Activated naive CD4-positive, alpha-beta T cell treated with anti-CD3 and anti-CD28 coated beads for 36 hours (primary cell): ENCODE results near the gene NDUFB3. TPM values are rescaled to one million over a fixed set of nuclear protein-coding genes. Genes with fewer than 3 reads are reported as not detected.
"Not testable (repeated sequence)": the region's sequence is repeated elsewhere in the genome, so short reads cannot be mapped to it uniquely, and the experiment has no call there.

ENCODE experiments used
- CTCF ChIA-PET: fragments of 350-600 bp; sonication (Branson Sonifier 250); formaldehyde crosslinking; loops from one replicate; lab custom pipeline; 2021; ENCODE audit warnings: antibody characterized with exemption; lab: Charles Lee
- DNase-seq: peaks from one replicate; pipeline ENCODE4 v3.0.0-alpha.2; 2020
- H3K27ac Mint-ChIP-seq: one replicate; pipeline ENCODE4 v1.8.0; 2021; ENCODE audit warnings: mild to moderate bottlenecking, mixed read lengths
- H3K27me3 Mint-ChIP-seq: one replicate; pipeline ENCODE4 v1.8.0; 2021; ENCODE audit warnings: low read depth, mixed read lengths
- H3K36me3 Mint-ChIP-seq: one replicate; pipeline ENCODE4 v1.8.0; 2021; ENCODE audit warnings: low read depth, mixed read lengths
- H3K4me1 Mint-ChIP-seq: one replicate; pipeline ENCODE4 v1.8.0; 2021; ENCODE audit warnings: low read depth, mixed read lengths
- H3K4me3 Mint-ChIP-seq: one replicate; pipeline ENCODE4 v1.8.0; 2021; ENCODE audit warnings: mild to moderate bottlenecking, moderate library complexity, mixed read lengths
- H3K9me3 Mint-ChIP-seq: one replicate; pipeline ENCODE4 v1.8.0; 2021; ENCODE audit warnings: mixed read lengths
- intact Hi-C: fragments of 100-400 bp; cut with micrococcal nuclease; formaldehyde crosslinking; loops from one replicate; pipeline ENCODE4 v1.15.1; 2023
- total RNA-seq, 2 experiments: library from RNA; stranded (reverse); gene quantifications; one replicate each; pipeline ENCODE4 v1.2.3, GENCODE V29; 2021

The NDUFB3 gene
- total RNA-seq, 2 experiments from 2014 or later, result 159 to 162 TPM

DNA sequence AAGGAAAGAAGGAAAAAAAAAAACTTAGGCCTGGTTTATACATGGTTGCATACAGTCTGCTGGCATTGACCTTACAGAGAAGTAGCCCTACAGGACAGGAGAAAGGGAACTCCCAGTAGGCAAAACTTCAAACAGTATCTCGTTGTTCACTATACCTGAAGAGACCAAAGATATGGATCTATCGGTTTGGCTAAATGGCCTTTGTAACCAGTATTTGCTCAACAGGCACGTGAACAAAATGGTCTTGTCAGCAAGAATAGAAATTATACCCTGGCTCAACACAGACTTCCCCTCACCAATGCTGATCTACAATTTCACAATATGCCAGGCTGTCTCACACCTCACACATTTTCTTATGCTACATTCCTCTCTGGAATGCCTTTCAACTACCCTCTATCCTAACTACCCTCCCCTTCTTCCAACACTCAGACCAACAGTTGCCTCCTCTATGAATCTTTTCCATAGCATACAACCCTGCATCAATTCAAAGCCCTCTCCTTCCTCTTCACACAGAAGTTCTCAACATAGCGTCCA, 14.0 kb upstream of the NDUFB3 start:
- no peak overlapping the region for H3K4me3 Mint-ChIP-seq
- no peaks in the 10 kb centered on the region for H3K27me3 Mint-ChIP-seq
- peaks cover 17% of the 10 kb centered on the region for H3K4me1 Mint-ChIP-seq
- no peaks in the 10 kb centered on the region for H3K9me3 Mint-ChIP-seq
- no peak overlapping the region for H3K27ac Mint-ChIP-seq
- intact Hi-C loops, result no loop called here
- no peak for DNase-seq
- CTCF ChIA-PET, result interaction anchor here (2.3 to 3.0 kb wide), 2 partner anchors 11 to 13 kb away, joined by 5 to 15 read pairs; no protein-coding TSS in a partner anchor
- H3K36me3 Mint-ChIP-seq, result peaks cover 5% of the 10 kb centered on the region

DNA sequence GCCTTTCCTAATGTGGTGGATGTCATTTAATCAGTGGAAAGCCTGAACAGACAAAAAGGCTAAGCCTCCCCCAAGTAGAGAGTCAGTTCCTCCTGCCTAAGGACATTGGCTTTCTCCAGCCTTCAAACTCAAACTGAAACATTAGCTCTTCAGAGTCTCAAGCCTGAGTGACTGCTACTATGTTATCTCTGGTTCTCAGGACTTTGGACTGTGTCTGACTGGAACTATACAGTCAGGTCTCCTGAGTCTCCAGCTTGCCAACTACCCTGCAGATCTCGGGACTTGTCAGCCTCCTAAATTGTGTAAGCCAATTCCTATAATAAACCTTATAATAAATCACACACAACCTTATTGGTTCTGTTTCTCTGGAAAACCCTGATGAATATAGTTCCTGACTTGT, 12.9 kb upstream of the NDUFB3 start:
- Mint-ChIP-seq H3K27ac (no peak overlapping the region), H3K4me3 (no peak overlapping the region), H3K9me3 (no peaks in the 10 kb centered on the region), H3K27me3 (no peaks in the 10 kb centered on the region), H3K4me1 (peaks cover 24% of the 10 kb centered on the region), H3K36me3 (peaks cover 5% of the 10 kb centered on the region)
- CTCF ChIA-PET, result interaction anchor here (0.6 to 1.2 kb wide), 3 partner anchors 9 to 80 kb away, joined by 3 to 4 read pairs (median 4); no protein-coding TSS in a partner anchor
- no peak for DNase-seq
- intact Hi-C loops, result no loop called here

DNA sequence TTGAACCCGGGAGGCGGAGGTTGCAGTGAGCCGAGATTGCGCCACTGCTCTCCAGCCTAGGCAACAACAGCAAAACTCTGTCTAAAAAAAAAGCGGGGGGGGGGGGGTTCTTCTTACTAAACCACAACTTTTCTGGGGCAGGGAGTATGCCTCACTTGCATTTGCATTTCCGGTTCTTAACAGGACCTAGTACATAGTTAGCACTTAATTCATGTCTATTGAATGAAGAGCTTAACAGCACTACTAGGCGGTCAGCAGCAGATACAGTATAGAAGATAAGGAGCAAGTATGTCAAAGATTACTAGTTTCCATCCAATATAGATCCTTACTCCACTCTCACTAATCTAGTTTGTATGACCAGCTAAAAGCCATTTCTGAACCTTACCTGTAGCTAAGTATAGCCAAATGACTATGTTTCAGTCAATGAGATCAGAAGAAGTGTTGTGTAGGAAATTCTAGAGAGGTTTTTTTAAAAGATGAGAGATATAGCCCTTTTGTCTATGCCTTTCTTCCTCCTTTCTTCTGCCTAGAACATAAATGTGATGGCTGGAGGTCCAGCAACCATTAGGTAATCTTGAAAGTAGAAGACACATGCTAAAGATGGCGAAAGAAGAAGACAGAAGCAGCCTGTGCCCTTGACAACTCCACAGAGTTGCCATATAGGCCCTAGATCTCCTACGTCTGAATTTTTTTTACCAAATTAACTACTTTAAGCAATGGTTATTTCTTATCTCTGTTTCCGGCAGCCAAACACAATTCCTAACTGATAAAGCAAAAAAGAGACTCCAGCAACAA, 11.6 kb upstream of the NDUFB3 start:
- peaks cover 30% of the 10 kb centered on the region for H3K4me1 Mint-ChIP-seq
- intact Hi-C loops, result no loop called here
- CTCF ChIA-PET, result interaction anchor here (0.7 to 1.2 kb wide), 3 partner anchors 12 to 200 kb away, joined by 3 read pairs; partner anchors contain the start of genes CASP8 and NDUFB3
- no peaks in the 10 kb centered on the region for H3K9me3 Mint-ChIP-seq
- no peaks in the 10 kb centered on the region for H3K27me3 Mint-ChIP-seq
- no peak for DNase-seq
- peaks cover 2% of the 10 kb centered on the region for H3K36me3 Mint-ChIP-seq
- no peak overlapping the region for H3K27ac Mint-ChIP-seq
- no peak overlapping the region for H3K4me3 Mint-ChIP-seq

DNA sequence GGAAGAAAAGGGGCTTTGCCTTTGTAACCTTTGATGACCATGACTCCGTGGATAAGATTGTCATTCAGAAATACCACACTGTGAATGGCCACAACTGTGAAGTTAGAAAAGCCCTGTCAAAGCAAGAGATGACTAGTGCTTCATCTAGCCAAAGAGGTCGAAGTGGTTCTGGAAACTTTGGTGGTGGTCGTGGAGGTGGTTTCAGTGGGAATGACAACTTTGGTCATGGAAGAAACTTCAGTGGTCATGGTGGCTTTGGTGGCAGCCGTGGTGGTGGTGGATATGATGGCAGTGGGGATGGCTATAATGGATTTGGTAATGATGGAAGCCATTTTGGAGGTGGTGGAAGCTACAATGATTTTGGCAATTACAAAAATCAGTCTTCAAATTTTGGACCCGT, 8.3 kb upstream of the NDUFB3 start:
- H3K27ac Mint-ChIP-seq, H3K4me3 Mint-ChIP-seq, CTCF ChIA-PET, H3K9me3 Mint-ChIP-seq, intact Hi-C loops, H3K27me3 Mint-ChIP-seq, H3K36me3 Mint-ChIP-seq: not testable (repeated sequence)
- DNase-seq, result peak; percentile 9
- peaks cover 40% of the 10 kb centered on the region for H3K4me1 Mint-ChIP-seq

DNA sequence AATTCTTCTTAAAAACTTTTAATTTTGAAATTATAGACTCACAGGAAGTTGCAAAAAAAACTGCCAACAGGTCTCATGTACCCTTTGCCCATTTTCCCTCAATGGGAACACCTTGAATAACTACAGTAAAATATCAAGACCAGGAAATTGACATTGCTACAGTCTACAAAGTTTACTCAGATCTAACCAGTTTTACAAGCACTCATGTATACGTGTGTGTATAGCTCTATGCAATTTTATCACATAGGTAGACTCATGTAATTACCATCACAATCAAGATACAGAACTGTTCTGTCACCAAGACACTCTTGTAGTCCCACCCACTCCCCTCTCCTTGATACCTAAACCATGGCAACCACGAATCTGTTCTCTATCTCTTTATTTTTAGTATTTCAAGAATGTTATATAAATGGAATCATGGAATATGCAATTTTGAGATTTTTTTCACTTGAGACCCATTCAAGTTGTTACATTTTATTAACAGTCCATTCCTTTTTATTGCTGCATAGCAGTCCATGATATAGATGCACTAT, 6.9 kb upstream of the NDUFB3 start:
- CTCF ChIA-PET, result interaction anchor here (0.6 to 6.3 kb wide), 4 partner anchors 100 to 1795 kb away, joined by 3 to 104 read pairs (median 4); no protein-coding TSS in a partner anchor
- H3K27me3 Mint-ChIP-seq, result no peaks in the 10 kb centered on the region
- H3K4me1 Mint-ChIP-seq, result peaks cover 46% of the 10 kb centered on the region
- intact Hi-C loops, result no loop called here
- H3K9me3 Mint-ChIP-seq, result no peaks in the 10 kb centered on the region
- no peak for DNase-seq
- no peak overlapping the region for H3K4me3 Mint-ChIP-seq
- peaks cover 2% of the 10 kb centered on the region for H3K36me3 Mint-ChIP-seq
- no peak overlapping the region for H3K27ac Mint-ChIP-seq

DNA sequence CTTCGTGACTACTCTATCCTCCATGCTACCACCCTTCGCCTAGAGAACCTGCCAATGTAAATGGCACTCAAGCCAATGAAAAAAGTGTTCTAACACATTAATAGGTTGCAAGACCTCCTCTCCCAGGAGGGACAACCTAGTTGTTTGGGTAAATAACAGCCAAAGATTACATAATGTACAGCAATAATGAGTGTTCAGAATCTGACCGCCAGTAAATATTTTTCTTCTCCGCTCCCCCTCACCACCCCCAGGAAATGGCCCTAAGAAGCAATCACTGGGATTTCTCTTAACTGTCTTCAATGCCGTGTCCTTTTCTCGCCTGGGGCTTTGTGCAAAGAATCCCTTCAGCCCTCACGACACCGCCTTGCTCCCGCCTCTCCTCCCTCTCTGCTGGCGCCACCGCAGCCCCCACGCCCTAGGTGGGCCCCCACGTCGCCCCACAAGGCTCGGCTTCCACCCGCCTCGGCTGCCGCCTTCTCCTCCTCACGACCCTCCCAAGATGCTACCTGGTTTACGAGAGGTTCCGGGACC, 788 bp upstream of the NDUFB3 start:
- Mint-ChIP-seq H3K36me3 (peaks cover 3% of the 10 kb centered on the region), H3K4me1 (peaks cover 53% of the 10 kb centered on the region), H3K27me3 (no peaks in the 10 kb centered on the region), H3K27ac (peak overlapping the region; percentile 92), H3K4me3 (peak overlapping the region; percentile 96), H3K9me3 (no peaks in the 10 kb centered on the region)
- intact Hi-C loops, result loop anchor here (1.0 to 5.0 kb wide), 8 partner anchors 45 to 381 kb away; partner anchors contain the start of genes BZW1, CFLAR, CLK1 and NIF3L1
- no peak for DNase-seq
- CTCF ChIA-PET, result interaction anchor here (0.7 to 6.3 kb wide), 12 partner anchors 19 to 166 kb away, joined by 3 to 104 read pairs (median 4); partner anchors contain the start of gene ORC2

DNA sequence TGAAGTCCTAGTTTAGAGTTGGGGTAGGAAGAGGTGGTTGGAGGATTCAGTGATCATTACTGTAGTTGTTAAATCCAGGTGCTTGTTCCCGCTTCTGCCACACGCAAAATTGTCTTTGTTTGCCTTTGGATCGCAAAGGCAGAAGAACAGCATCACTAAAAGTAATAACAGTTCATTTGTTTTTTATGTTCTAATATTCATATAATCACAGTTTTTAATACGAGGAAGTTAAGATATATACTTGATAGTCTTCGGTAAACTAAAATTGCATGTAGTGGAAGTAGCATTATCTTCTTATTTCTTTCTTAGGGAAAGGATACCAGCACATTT, 365 bp downstream of the NDUFB3 start:
- H3K4me1 Mint-ChIP-seq, result peaks cover 47% of the 10 kb centered on the region

DNA sequence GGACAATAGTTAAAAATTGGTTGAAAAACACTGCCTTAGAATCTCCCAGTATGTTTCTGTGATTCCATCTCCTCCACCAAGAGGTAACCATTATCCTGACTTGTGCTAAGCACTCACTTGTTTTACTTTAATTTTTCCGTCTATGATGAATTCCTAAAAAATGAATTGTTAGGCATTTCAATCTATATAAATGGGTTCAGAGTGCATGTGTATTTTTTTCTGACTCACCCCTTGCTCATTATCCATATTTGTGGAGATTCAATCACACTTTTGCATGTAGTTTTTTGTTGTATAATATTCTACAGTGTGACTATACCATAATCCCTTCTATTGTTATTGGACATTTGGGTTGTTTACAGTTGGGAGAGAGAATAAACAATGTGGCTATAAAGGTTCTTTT, 1.3 kb downstream of the NDUFB3 start:
- H3K36me3 Mint-ChIP-seq, result peaks cover 3% of the 10 kb centered on the region
- CTCF ChIA-PET, result interaction anchor here (0.7 kb wide), 1 partner anchor 167 kb away, joined by 3 read pairs; no protein-coding TSS in a partner anchor
- peak overlapping the region; percentile 41 for H3K4me3 Mint-ChIP-seq
- H3K27me3 Mint-ChIP-seq, result no peaks in the 10 kb centered on the region
- DNase-seq, result no peak
- H3K27ac Mint-ChIP-seq, result no peak overlapping the region
- H3K4me1 Mint-ChIP-seq, result peaks cover 44% of the 10 kb centered on the region
- intact Hi-C loops, result loop anchor here (5.0 kb wide), 1 partner anchor 379 kb away; the partner anchor contains the start of genes STRADB and TRAK2
- no peaks in the 10 kb centered on the region for H3K9me3 Mint-ChIP-seq

More for the DNA sequence above, 365 bp downstream of the NDUFB3 start:
- peaks cover 3% of the 10 kb centered on the region for H3K36me3 Mint-ChIP-seq
- peak overlapping the region; percentile 92 for H3K27ac Mint-ChIP-seq
- peak overlapping the region; percentile 96 for H3K4me3 Mint-ChIP-seq
- no peaks in the 10 kb centered on the region for H3K27me3 Mint-ChIP-seq
- intact Hi-C loops, result loop anchor here (5.0 kb wide), 1 partner anchor 380 kb away; the partner anchor contains the start of genes STRADB and TRAK2
- no peaks in the 10 kb centered on the region for H3K9me3 Mint-ChIP-seq
- no peak for DNase-seq
- CTCF ChIA-PET, result interaction anchor here (0.7 to 2.0 kb wide), 6 partner anchors 12 to 166 kb away, joined by 3 to 5 read pairs (median 3); no protein-coding TSS in a partner anchor

DNA sequence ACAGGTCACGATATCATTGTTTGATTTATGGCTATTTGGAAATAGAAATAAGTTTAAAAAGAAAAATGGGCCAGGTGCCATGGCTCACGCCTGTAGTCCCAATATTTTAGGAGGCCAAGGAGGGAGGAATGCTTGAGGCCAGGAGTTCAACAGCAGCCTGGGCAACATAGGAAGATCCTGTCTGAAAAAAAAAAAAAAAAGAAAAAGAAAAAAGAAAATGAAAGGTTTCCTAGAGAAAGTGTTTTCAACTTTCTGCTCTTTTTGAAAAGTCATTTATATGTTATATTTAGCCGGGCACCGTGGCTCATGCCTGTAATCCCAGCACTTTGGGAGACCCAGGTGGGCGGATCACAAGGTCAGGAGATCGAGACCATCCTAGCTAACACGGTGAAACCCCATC, 3.2 kb downstream of the NDUFB3 start:
- DNase-seq, result no peak
- H3K4me3 Mint-ChIP-seq, result no peak overlapping the region
- no peaks in the 10 kb centered on the region for H3K27me3 Mint-ChIP-seq
- H3K4me1 Mint-ChIP-seq, result peaks cover 33% of the 10 kb centered on the region
- H3K9me3 Mint-ChIP-seq, result no peaks in the 10 kb centered on the region
- H3K36me3 Mint-ChIP-seq, result peaks cover 8% of the 10 kb centered on the region
- CTCF ChIA-PET, result interaction anchor here (0.7 to 1.7 kb wide), 3 partner anchors 80 to 103 kb away, joined by 3 to 6 read pairs (median 3); no protein-coding TSS in a partner anchor
- intact Hi-C loops, result loop anchor here (5.0 kb wide), 1 partner anchor 377 kb away; the partner anchor contains the start of genes STRADB and TRAK2
- H3K27ac Mint-ChIP-seq, result no peak overlapping the region

DNA sequence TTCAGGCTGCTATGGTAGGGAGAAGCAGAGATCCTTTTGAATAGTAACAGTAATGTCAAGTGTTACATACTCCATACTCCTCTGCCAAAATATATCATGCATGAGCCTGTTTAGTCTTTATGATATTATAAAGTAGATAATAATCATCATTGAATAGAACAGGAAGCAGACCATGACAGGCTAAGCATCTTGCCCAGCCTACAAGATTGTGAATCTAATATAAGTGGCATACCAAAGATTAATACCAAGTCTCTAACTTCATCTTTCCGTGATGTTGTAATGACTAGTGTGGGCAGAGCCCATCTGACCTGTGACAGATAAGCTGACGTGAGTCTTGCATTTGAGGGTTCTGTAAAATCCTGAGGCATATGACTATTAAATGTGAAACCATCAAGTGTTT, 13.1 kb downstream of the NDUFB3 start:
- Mint-ChIP-seq H3K27me3 (no peaks in the 10 kb centered on the region), H3K27ac (peak overlapping the region; percentile 53), H3K9me3 (no peaks in the 10 kb centered on the region), H3K4me1 (peaks cover 8% of the 10 kb centered on the region), H3K4me3 (no peak overlapping the region), H3K36me3 (peaks cover 23% of the 10 kb centered on the region)
- CTCF ChIA-PET, result interaction anchor here (1.4 kb wide), 1 partner anchor 75 kb away, joined by 3 read pairs; no protein-coding TSS in a partner anchor
- no peak for DNase-seq
- intact Hi-C loops, result no loop called here

DNA sequence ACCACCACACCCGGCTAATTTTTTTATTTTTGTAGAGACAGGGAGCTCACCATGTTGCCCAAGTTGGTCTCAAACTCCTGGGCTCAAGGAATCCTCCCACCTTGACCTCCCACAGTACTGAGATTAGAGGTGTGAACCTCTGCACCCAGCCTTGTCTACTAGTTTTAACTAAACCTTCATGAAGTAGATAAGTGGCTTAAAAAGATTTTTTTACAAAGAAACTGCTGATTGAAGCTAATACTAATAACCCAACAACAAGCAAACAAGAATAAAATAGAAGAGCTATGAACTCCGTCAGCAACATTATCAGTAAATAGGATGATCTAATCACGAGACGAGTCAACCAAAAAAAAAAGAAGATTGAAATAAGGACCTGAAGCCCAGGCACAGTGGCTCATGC, 18.8 kb downstream of the NDUFB3 start:
- H3K4me3 Mint-ChIP-seq, result no peak overlapping the region
- DNase-seq, result no peak
- H3K27me3 Mint-ChIP-seq, result no peaks in the 10 kb centered on the region
- H3K27ac Mint-ChIP-seq, result no peak overlapping the region
- peaks cover 15% of the 10 kb centered on the region for H3K36me3 Mint-ChIP-seq
- intact Hi-C loops, result no loop called here
- CTCF ChIA-PET, result interaction anchor here (1.0 kb wide), 3 partner anchors 19 to 92 kb away, joined by 4 to 9 read pairs (median 6); partner anchors contain the start of genes HYCC2 and NDUFB3
- no peaks in the 10 kb centered on the region for H3K4me1 Mint-ChIP-seq
- H3K9me3 Mint-ChIP-seq, result no peaks in the 10 kb centered on the region

DNA sequence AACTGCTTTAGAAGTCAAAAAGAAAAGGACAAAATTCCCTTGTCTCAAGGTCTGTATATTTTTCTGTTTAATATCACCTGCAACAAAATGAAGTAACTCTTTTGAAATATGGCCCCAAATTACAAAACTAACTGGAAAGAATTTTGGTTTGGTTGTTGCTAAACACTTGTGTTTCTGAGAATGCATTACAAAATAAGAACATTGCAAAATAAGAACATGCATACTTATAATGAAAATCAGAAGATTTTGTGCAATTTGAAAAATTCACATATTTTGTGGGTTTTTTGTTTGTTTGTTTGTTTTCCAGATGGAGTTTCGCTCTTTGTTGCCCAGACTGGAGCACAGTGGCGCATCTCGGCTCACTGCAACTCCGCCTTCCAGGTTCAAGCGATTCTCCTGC, 21.8 kb downstream of the NDUFB3 start:
- H3K4me1 Mint-ChIP-seq, result no peaks in the 10 kb centered on the region
- no peak for DNase-seq
- H3K9me3 Mint-ChIP-seq, result no peaks in the 10 kb centered on the region
- H3K27ac Mint-ChIP-seq, result no peak overlapping the region
- intact Hi-C loops, result no loop called here
- H3K4me3 Mint-ChIP-seq, result no peak overlapping the region
- CTCF ChIA-PET, result no interaction called here
- no peaks in the 10 kb centered on the region for H3K27me3 Mint-ChIP-seq
- H3K36me3 Mint-ChIP-seq, result peaks cover 6% of the 10 kb centered on the region
